DND-41 (cell line): ENCODE results near the gene NIPSNAP2.
"Not testable (repeated sequence)": the region's sequence is repeated elsewhere in the genome, so short reads cannot be mapped to it uniquely, and the experiment has no call there.

Experiments
- ATAC-seq: fragments of 200-7000 bp; cut with Tn5 transposase; 3 replicates; pipeline ENCODE4 v1.9.1; 2021; ENCODE audit warnings: low read depth; ENCODE audit not compliant: insufficient read depth
- DNase-seq: peaks from one replicate; pipeline ENCODE4 v3.0.0-alpha.2; 2020
- H2AFZ ChIP-seq: 2 replicates; pipeline ENCODE4 v1.6.0; 2012; ENCODE audit warnings: low read depth, low read length
- H3K27ac ChIP-seq: 2 replicates; pipeline ENCODE4 v1.5.1; 2012; ENCODE audit warnings: low read length, inconsistent platforms
- H3K27me3 ChIP-seq: fragments of 200-600 bp; sonication (generic); 2 replicates; pipeline ENCODE4 v1.6.0; 2012; ENCODE audit warnings: low read length, mild to moderate bottlenecking, inconsistent platforms; ENCODE audit not compliant: insufficient read depth, poor library complexity
- H3K36me3 ChIP-seq: 2 replicates; pipeline ENCODE4 v1.5.1; 2012; ENCODE audit warnings: low read length, inconsistent platforms; ENCODE audit not compliant: insufficient read depth
- H3K4me1 ChIP-seq: 2 replicates; pipeline ENCODE4 v1.5.1; 2012; ENCODE audit warnings: mild to moderate bottlenecking, low read length; ENCODE audit not compliant: insufficient read depth
- H3K4me2 ChIP-seq: 2 replicates; pipeline ENCODE4 v1.6.0; 2012; ENCODE audit warnings: mild to moderate bottlenecking, moderate library complexity, low read length, inconsistent platforms; ENCODE audit not compliant: insufficient read depth
- H3K4me3 ChIP-seq, 2 experiments: fragments of 200-600 bp in 1 of 2; shearing (Covaris generic) in 1 of 2; 2 replicates each; pipeline ENCODE4 v1.5.1; 2012 to 2016; ENCODE audit warnings: inconsistent platforms in 2 of 2, low read length in 2 of 2, mild to moderate bottlenecking in 2 of 2, low read depth in 1 of 2, moderate library complexity in 1 of 2
- H3K79me2 ChIP-seq: 2 replicates; pipeline ENCODE4 v1.6.0; 2012; ENCODE audit warnings: low read length, inconsistent platforms; ENCODE audit not compliant: insufficient read depth
- H3K9ac ChIP-seq: 2 replicates; pipeline ENCODE4 v1.6.0; 2012; ENCODE audit warnings: low read depth, mild to moderate bottlenecking, inconsistent platforms, low read length, moderate library complexity
- H3K9me3 ChIP-seq: 2 replicates; pipeline ENCODE4 v1.5.1; 2012; ENCODE audit warnings: low read length, moderate library complexity, mild to moderate bottlenecking, inconsistent platforms; ENCODE audit not compliant: insufficient read depth, severe bottlenecking
- H4K20me1 ChIP-seq: 2 replicates; pipeline ENCODE4 v1.6.0; 2012; ENCODE audit warnings: low read length; ENCODE audit not compliant: insufficient read depth
- EZH2 ChIP-seq: IDR thresholded peaks from 3 replicates; pipeline ENCODE4 v1.6.1; 2012; ENCODE audit warnings: borderline replicate concordance, low read depth, mild to moderate bottlenecking, moderate library complexity, low read length, inconsistent platforms; ENCODE audit not compliant: severe bottlenecking
- TF ChIP-seq, protein P1 (sequence below): IDR thresholded peaks from 2 replicates; pipeline ENCODE4 v1.5.1; 2012; ENCODE audit warnings: borderline replicate concordance, low read length, moderate library complexity, mild to moderate bottlenecking; ENCODE audit not compliant: poor library complexity, severe bottlenecking; ENCODE audit errors: extremely low read depth

NIPSNAP2 gene

DNA sequence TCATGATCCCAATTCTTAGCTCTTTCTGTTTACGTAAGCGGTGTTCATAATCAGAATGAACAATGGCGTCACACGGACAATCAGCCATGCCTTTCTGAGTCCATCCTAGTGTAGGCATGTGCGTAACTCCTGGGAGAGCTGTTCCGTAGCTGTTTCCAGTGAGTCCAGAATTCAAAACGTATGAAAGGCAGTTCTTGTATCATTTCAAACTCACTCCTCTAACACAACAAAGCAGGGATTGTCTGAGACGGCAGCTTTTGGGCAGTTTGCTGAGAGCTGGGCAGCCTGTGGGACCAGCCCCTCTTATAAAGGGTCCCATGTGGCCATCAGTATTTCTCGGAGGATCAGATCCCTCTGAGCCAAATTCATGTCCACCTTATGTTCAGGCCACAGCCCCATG, 43.5 kb downstream of the NIPSNAP2 start:
- H3K9me3 ChIP-seq: no peaks in the 10 kb centered on the region
- DNase-seq (no peak), ATAC-seq (no peak)
- no peaks in the 10 kb centered on the region for H3K27me3 ChIP-seq
- peaks cover 18% of the 10 kb centered on the region for H3K36me3 ChIP-seq
- no peaks in the 10 kb centered on the region for H3K4me1 ChIP-seq
- no peak overlapping the region for H3K9ac ChIP-seq
- H3K79me2 ChIP-seq: no peaks in the 10 kb centered on the region
- H2AFZ ChIP-seq: no peak overlapping the region
- no peak overlapping the region for H3K27ac ChIP-seq
- no peaks in the 10 kb centered on the region for H4K20me1 ChIP-seq
- TF ChIP-seq, protein P1, sequence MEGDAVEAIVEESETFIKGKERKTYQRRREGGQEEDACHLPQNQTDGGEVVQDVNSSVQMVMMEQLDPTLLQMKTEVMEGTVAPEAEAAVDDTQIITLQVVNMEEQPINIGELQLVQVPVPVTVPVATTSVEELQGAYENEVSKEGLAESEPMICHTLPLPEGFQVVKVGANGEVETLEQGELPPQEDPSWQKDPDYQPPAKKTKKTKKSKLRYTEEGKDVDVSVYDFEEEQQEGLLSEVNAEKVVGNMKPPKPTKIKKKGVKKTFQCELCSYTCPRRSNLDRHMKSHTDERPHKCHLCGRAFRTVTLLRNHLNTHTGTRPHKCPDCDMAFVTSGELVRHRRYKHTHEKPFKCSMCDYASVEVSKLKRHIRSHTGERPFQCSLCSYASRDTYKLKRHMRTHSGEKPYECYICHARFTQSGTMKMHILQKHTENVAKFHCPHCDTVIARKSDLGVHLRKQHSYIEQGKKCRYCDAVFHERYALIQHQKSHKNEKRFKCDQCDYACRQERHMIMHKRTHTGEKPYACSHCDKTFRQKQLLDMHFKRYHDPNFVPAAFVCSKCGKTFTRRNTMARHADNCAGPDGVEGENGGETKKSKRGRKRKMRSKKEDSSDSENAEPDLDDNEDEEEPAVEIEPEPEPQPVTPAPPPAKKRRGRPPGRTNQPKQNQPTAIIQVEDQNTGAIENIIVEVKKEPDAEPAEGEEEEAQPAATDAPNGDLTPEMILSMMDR: no peak
- no peak for TF ChIP-seq EZH2
- no peak overlapping the region for H3K4me3 ChIP-seq
- no peak overlapping the region for H3K4me2 ChIP-seq

DNA sequence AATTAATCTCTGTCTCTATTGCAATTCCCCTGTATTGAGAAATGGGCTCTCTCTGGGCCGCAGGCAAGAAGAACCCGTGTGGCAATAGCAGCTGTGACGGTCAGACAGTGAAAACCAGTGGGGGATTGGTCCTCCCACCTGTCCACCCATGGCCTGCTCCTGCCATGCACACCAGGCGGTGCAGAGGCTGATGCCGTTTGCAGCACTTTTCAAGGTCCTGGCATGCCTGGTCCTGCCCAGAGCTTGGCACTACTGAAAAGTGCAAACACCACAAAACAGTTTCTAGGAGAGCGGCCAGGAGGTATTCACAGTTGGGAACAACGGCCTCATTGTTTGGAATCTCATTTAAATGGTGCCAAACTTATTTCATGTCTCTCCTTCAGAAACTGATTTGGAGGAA, 45.3 kb downstream of the NIPSNAP2 start:
- no peak overlapping the region for H3K4me2 ChIP-seq
- ATAC-seq: no peak

DNA sequence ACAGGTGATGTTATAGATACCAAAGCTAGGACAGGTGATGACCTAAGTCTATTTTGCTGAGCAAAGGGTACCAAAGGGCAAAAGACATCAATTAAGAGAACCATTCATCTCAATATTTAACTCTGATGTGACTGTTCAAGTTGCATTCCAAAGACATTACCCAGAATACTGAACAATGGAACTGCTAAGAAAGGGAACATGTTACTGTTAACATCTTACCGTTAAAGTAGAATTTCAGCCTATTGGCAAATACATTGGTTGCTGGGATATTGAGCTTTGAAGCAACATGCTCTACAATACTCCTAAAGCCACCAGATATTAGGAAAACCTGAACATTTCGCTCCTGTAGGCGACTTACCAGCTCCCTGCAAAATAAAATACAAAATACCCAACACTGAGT, 52.6 kb downstream of the NIPSNAP2 start:
- H3K36me3 ChIP-seq: peaks cover 65% of the 10 kb centered on the region

More for the DNA sequence above, 45.3 kb downstream of the NIPSNAP2 start:
- Histone ChIP-seq H3K27me3 (no peaks in the 10 kb centered on the region), H3K9ac (no peak overlapping the region), H3K4me3 (no peak overlapping the region), H3K36me3 (peaks cover 31% of the 10 kb centered on the region), H3K9me3 (no peaks in the 10 kb centered on the region), H3K4me1 (no peaks in the 10 kb centered on the region), H4K20me1 (no peaks in the 10 kb centered on the region), H2AFZ (no peak overlapping the region), H3K27ac (no peak overlapping the region), H3K79me2 (no peaks in the 10 kb centered on the region)
- DNase-seq: no peak
- TF ChIP-seq, protein P1: no peak
- no peak for TF ChIP-seq EZH2

DNA sequence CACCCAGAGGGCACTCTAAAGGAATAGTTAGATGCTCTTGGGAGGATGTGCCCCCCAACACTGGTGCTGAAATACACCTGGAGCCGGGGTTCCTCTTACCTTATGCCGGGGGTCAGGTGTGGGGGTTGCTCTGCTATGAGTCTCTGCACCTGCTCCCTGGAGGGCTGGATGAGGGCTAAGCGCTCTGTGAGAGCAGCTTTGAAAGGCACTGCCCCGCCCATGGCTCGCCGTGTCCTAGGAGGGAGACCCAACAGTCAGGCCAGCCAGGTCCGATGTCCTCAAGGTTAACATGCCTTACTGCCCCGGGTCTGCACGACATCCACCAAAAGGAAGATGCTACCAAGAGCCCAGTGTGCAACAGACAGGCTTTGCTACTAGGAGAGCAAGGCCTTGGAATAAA, 55.1 kb downstream of the NIPSNAP2 start:
- ATAC-seq (no peak), DNase-seq (no peak)
- no peaks in the 10 kb centered on the region for H3K27me3 ChIP-seq
- no peak overlapping the region for H2AFZ ChIP-seq
- H3K4me2 ChIP-seq: no peak overlapping the region
- no peaks in the 10 kb centered on the region for H3K4me1 ChIP-seq
- no peak overlapping the region for H3K27ac ChIP-seq
- H3K9me3 ChIP-seq: no peaks in the 10 kb centered on the region
- no peak overlapping the region for H3K4me3 ChIP-seq
- no peaks in the 10 kb centered on the region for H3K79me2 ChIP-seq
- TF ChIP-seq EZH2: no peak
- TF ChIP-seq, protein P1: no peak
- peaks cover 52% of the 10 kb centered on the region for H3K36me3 ChIP-seq
- no peaks in the 10 kb centered on the region for H4K20me1 ChIP-seq
- H3K9ac ChIP-seq: no peak overlapping the region

More for the DNA sequence above, 52.6 kb downstream of the NIPSNAP2 start:
- DNase-seq, ATAC-seq, H3K27ac ChIP-seq, H3K4me2 ChIP-seq, H3K79me2 ChIP-seq, H3K9me3 ChIP-seq, H3K9ac ChIP-seq, H3K4me3 ChIP-seq, H3K4me1 ChIP-seq, H2AFZ ChIP-seq, H3K27me3 ChIP-seq, H4K20me1 ChIP-seq: not testable (repeated sequence)
